DMS114 treated with DMSO at 0.1 percent for 48 hours (cell line): ENCODE data around the gene PPP6C.
"Not testable (repeated sequence)": the region's sequence is repeated elsewhere in the genome, so short reads cannot be mapped to it uniquely, and the experiment has no call there.

Experiments used
- DNase-seq: peaks from one replicate; lab custom pipeline; 2025; ENCODE audit not compliant: unreplicated experiment; lab: John Stamatoyannopoulos, UW

The PPP6C gene

DNA sequence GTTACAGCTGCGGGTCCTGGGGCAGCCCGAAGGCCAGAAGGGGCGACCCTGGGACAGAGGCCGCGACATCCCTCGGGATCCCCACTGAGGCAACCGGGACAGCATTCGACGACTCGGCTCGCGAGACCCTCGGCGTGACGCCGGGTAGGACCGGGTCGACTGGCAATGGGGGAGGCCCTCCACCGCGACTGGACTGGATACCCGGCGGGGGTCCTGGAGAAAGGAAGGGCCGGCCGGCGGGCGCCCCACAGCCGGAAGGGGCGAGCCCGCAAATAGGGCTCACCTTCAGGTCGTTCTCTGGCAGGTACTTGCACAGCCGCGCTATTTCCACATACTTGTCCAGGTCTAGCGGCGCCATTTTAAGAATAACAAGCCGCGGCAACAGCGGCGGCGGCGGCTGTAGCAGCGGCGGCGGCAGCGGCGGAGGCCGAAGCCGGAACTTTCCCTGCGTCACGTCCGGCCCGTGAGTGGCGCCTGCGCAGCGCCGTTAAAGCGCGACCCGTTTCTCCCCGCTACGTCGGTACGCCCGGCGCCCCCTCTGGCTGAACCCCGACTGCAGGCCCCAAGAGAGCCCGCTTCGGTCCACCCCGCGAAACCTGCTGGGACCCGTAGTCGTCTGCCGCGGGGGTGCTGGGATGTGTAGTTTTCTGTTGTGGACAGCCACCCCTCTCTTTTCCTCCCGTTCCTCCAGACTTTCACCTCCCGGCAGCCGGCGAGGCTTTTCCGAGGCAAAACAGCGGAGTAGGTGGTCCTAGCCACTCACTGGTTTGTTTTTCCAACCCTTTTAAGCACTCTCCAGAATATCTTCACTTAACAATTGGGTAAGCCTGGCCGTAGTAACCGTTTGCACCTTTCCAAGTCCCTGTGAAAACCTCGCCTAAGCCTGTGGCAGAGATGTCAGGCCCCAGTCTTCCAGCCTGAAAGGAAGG, at the start of gene PPP6C:
TSS of gene PPP6C (minus strand) at position 443 of the 929 bp plus-strand sequence. CDS start at position 358, 85 bp downstream.
- peak; percentile 94 for DNase-seq

DNA sequence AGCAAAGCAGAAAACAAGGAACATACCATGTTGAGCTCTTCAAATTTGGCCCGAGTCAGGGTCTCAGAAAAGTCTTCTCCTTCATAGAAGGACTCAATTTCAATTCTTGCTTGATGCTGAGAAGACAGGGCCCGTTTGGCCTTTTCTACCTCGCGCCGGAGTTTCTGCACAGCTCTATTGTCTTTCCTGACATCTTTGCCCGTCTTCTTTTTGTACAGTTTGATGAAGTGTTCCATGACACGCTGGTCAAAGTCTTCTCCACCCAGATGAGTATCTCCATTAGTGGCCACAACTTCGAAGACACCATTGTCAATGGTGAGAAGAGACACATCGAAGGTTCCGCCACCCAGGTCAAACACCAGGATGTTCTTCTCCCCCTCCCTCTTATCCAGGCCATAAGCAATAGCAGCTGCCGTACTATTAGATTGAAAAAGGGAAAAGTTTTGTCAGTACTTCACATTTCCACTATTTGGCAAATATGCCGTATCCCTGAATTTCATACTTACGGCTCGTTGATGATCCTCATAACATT, 49.4 kb upstream of the PPP6C start:
- no peak for DNase-seq

DNA sequence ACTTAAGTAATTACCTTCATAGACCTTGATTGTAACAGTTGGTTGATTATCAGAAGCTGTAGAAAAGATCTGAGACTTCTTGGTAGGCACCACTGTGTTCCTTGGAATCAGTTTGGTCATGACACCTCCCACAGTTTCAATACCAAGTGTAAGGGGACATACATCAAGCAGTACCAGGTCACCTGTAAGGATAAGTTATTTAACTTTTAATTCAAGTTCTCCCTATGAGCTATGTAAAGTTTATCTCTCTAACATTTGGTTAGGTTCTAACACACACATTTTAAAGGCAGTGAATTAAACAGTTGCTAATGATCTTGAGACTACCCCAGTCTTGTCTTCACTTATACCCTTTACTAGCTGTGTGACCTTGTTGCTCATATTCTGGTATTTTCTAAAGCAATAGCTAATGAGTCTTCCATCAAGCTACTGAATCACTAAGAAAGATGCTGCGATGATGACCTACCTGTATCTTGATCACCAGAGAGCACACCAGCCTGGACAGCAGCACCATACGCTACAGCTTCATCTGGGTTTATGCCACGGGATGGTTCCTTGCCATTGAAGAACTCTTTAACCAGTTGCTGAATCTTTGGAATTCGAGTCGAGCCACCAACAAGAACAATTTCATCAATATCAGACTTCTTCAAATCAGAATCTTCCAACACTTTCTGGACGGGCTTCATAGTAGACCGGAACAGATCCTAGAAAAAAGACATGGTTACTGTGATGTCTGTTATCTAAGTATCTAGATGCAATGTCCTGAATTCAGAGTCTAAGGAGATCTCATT, 48.7 kb upstream of the PPP6C start:
- no peak for DNase-seq

DNA sequence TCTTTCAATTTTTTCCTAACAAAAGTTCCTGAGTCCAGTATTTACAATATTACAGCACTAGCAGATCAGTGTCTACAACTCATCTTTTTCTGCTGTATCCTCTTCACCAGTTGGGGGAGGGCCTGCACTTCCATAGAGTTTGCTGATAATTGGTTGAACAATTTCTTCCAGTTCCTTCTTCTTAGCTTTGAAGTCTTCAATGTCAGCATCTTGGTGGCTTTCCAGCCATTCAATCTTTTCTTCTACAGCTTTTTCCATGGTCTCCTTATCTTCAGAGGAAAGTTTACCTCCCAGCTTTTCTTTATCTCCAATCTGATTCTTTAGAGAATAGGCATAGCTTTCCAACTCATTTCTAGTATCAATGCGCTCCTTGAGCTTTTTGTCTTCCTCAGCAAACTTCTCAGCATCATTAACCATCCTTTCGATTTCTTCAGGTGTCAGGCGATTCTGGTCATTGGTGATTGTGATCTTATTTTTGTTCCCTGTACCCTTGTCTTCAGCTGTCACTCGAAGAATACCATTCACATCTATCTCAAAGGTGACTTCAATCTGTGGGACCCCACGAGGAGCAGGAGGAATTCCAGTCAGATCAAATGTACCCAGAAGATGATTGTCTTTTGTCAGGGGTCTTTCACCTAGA, 47.0 kb upstream of the PPP6C start:
- not testable (repeated sequence) for DNase-seq

DNA sequence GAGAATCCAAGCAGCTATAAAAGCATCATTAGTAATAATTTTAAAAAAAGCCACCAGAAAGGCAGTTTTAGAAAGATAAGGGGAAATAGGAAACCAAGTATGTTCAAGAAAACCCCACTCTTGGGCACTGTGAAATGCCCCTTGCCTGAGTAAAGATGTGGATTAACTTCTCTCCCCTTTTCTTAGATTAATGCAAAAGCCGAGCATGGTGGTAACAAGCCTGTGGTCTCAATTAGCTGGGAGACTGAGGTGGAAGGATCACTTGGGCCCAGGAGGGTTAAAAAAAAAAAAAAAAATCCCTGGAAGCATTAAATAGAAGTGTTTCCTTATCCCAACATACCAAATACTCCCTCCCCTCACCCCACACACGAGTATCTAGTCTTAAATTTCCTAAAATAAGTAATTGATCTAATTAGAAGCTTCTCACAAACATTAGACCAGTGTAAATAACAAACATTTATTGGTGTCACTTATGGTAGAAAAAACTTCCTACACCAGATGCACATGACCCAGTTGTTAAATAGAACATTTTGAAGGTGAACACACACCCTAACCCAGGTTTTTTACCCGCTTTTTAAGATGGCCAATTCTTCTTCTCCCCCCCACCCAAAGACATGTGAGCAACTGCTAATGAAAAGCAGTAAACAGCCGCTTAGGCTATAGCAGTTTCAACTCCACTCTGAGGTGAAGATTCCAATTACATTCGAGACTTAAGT, 46.4 kb upstream of the PPP6C start:
- DNase-seq: no peak

DNA sequence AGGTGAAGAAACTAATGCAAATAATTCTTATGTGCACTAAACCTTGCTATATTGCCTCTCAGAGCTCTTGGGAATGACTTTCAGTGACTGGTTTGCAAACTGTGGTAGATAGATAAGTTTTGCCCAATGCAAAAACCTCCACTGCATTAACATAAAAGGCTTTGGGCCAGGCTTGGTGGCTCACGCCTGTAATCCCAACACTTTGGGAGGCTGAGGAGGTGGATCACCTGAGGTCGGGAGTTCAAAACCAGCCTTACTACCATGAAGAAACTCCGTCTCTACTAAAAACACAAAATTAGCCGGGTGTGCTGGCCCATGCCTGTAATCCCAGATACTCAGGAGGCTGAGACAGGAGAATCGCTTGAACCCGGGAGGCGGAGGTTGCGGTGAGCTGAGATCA, 44.5 kb upstream of the PPP6C start:
- not testable (repeated sequence) for DNase-seq

DNA sequence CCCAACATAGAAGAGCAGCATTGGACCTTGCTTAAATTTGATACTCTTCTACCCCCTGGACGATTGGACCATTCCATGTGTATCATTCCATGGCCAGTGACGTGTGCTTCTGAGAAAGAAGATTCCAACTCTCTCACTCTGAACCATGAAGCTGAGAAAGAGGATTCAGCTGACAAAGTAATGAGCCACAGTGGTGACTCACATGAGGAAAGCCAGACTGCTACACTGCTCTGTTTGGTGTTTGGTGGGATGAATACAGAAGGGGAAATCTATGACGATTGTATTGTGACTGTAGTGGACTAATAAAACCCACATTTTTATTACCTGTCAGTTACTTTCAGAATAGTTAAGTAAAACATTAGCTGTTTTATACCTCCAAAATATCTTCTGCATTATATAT, 44.1 kb upstream of the PPP6C start:
- no peak for DNase-seq

DNA sequence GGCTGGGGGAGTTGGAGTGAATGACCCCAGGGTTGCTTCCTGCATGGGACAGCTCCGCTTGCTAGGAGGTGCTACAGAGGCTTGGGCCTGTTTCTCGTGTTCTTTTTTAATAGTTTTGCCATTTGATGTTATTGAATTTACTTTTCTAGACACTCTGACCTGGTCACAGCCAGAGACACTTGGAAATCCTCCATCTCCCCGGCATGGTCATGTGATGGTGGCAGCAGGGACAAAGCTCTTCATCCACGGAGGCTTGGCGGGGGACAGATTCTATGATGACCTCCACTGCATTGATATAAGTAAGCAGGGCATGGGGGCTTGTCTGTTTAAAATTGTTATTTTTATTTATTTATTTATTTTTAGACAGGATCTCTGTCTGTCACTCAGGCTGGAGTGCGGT, 38.2 kb upstream of the PPP6C start:
- no peak for DNase-seq

DNA sequence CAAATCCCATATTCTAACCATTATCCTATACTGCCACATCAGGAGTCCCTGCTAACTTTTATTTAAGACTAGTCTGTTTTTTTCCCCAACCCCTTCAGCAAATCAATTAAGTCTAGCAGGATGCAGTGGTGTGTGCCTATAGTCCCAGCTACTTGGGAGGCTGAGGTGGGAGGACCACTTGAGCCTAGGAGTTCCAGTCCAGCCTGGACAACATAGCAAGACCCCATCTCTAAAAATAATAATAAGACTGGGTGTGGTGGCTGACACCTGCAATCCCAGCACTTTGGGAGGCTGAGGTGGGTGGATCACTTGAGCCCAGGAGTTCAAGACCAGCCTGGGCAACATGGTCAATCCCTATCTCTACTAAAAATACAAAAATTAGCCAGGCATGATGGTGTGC, 35.3 kb upstream of the PPP6C start:
- not testable (repeated sequence) for DNase-seq

DNA sequence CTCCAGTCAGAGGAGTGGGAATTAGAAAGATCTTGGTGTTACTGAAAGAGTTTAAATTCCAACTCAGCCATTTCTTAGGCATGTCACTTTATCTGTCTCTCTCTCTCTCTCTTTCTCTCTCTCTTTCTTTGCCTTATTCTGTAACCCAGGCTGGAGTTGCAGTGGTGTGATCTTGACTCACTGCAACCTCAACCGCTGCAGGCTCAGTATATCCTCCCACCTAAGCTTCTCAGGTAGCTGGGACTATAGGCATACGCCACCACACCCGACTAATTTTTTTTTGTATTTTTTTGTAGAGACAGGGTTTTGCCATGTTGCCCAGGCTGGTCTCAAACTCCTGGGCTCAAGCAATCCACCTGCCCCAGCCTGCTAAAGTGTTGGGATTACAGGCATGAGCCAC, 29.0 kb upstream of the PPP6C start:
- no peak for DNase-seq

DNA sequence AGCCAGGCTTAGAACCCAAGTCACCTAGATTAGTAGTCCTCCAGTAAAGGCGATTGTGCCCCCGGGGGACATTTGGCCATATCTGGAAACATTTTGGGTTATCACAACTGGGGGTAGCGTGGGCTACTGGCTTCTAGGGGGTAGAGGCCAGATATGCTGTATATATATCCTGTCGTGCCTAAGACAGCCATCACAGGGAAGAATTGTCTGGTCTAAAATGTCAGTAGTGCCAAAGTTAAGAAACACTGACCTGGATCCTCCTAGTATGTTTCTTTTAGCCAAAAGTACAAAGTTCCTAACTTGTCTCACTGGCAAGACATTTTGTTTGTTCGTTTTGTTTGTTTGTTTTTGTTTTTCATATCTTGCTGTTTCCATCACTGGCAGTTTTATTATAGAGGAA, 24.6 kb upstream of the PPP6C start:
- no peak for DNase-seq

DNA sequence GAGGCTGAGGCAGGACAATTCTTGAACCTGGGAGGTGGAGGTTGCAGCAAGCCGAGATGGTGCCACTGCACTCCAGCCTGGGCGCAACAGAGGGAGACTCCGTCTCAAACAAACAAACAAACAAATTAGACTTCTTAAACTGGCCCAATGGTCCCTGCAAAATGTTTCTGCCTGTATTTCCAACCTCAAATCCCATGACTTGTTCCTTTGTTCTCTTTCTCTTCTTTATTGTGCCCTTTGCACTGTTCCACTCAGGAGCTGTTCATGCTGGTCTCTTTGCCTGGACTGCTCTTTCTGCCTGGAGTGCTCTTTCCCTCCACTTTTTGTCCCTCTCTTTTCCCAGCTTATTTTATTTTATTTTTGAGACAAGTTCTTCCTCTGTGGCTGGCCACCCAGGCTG, 14.9 kb upstream of the PPP6C start:
- DNase-seq: no peak

DNA sequence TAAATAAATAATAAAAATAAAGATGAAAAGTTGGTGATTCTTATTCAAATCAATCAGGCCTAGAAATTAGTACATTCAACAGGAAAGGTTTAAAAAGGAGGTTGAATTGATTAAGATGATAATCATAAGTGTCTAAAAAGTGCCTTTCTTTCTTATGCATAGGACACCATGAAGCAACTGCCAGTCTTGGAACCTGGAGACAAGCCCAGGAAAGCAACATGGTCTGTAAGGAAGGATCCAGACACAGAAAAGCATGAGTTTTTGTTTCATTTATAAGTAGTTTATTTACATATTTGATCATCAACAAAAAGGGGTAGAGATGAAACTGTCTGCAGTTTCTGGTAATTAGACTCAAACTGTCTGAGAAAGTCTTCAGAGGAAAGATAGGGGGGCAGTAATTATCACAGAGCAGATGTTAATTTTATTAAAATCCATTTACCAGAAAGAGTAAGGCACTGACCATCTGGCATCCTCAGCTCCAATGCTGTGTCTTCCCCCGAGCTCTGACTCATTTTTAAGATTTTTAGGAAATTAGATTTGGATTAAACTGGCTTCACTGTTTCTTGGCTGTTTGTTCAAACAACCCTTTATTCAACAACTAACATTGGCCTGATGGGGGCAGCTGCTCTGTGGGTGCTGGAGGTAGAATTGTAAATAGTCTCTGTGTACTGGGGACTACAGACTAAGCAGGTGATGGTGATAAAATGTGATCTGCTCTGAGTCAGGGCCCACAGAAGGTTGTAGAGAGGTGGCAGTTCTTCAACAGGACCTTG, 13.4 kb upstream of the PPP6C start:
- no peak for DNase-seq

DNA sequence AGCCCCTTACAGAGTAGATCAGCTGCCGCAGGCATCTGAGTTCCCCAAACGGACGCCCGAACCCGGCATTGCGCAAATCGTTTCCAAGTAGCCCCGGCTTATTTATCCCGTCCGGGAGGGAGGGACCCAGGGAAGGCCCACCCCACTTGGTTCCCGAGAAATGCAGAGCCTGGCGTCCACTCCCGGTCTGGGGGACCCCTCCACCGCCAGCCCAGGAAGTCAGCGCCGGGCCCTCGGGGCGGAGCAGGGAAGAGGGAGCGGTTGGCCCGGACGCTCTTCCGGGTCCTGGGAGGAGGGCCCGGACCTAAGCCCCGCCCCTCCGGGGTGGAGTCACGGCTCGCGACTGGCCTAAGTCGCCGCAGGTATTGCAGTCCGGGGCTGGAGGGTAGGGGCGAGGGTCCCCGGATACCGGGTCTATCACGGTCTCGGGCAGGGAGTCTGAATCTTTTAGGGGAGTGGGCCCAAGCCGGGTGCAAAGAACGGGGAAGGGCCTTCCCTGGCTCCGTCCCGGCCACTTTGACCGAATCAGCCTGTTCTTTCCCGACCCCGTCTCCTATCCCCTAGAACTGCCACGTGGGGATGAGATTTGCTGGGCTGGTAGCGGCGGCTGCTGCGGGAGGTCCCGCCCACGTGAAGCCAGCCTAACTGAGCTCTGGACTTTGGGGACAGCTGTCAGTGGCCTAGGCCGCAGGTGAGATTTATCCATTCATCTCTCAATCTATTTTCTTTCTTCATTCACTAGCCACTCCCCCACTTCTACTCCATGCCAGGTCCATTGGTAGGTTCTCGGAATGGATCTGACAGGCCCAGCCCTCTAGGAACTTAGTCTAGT, 10.8 kb upstream of the PPP6C start, which contains the start of gene RABEPK:
TSS of gene RABEPK (plus strand) at position 327 of the 832 bp plus-strand sequence. CDS start 2,472 bp downstream, outside the sequence.
- peak; percentile 65 for DNase-seq

DNA sequence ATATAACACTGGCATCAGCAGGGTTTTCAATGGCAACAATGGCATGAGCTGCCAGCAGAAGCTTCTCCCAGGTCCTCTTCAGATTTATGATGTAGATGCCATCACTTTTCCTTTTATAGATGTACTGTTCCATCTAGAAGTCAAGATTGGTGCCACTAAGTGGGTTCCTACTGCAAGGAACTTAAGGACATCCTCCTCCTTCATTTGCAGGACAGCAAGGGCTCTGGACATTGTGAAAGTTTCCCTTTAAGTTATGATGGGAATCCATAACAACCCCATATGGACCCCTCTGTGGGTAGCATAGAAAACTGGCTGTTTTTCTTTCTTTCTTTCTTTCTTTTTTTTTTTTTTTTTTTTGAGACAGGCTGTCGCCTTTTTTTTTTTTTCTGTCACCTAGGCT, 6.0 kb upstream of the PPP6C start:
- not testable (repeated sequence) for DNase-seq

DNA sequence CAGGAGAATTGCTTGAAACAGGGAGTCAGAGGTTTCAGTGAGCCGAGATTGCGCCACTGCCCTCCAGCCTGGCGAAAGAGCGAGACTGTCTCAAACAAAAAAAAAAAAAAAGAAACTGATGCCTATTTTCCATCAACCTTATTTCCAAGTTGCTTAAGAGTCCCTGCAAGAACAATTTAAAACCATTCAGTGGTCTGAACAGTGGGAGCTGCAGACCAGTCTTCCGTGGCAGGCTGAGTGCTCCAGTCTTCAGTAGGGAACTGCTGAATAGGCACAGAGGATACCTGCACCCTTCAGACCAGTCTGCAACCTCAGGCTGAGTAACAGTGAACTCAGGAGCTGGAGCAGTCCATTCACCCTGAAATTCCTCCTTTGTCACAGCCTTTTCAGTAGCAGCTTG, 4.9 kb upstream of the PPP6C start:
- not testable (repeated sequence) for DNase-seq

DNA sequence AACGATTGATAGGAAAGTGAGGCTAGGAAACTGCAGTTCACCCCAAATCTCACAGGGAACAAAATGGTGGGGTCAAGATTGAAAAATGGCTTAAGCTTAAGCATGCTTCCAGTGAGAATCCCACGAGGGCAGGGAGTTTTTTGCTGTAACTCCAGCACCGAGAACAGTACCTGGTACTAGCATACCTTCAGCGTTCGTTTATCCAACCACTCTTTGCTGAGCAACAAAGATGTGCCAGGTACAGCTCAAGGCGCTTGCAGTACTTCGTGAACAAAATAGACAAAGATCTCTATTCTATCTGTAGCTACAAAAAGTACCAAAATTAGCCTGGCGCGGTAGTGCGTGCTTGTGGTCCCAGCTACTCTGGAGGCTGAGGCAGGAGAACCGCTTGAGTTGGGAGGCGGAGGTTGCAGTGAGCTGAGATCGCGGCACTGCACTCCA, 778 bp upstream of the PPP6C start:
- DNase-seq: no peak

DNA sequence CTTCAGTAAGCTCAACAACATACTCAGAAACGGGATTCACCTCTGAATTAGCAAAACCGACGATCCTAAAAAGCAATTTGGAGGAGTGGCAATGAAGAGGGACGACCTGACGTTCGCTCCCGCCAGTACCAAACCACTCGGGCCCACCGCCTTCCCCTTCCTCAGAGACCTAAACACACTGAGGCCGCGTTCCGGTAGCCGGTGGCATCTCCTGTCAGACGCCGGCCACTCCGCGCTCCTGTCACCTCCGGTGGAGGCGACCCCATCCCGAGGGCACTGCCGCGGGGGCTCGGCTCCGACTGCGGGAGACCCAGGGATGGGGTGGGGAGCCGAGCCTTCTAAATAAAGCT, 617 bp downstream of the PPP6C start:
- DNase-seq: no peak

DNA sequence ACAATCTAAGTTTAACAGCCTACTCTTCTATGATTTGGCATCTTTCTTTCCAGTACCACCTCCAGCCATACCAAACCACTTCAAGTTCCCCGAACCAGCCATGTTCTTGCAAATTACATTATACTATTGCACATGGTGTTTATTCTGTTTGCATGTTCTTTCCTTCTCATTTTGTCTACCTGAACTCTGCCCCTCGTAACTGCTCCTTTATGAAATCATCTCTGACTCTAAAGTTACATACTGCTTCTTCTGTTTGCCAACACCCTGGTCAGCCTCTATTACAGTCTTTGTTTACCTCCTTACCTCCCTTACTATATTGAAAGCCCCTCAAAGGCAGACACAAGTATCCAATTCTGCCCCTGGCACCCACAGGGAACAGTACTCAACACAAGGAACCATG, 6.0 kb downstream of the PPP6C start:
- DNase-seq: no peak
